CD14-positive monocyte (primary cell): ENCODE data around the gene PDXP. TPM values are rescaled to one million over a fixed set of nuclear protein-coding genes. Genes with fewer than 3 reads are reported as not detected.

Experiments used
- DNase-seq, 3 donors: peaks; one replicate each; pipeline ENCODE4 v3.0.0-alpha.2; 2011 to 2022
- H2AFZ ChIP-seq: 2 replicates; pipeline ENCODE4 v1.6.0; 2012; ENCODE audit warnings: mild to moderate bottlenecking, low read depth, low read length, inconsistent platforms; ENCODE audit not compliant: insufficient read depth, poor library complexity, severe bottlenecking
- H3K27ac ChIP-seq, 2 donors: 1 replicate in 1 of 2; 2 replicates in 1 of 2; pipeline ENCODE4 v1.5.1; 2012 to 2013; ENCODE audit warnings: low read length in 2 of 2, control low read depth in 1 of 2, inconsistent platforms in 1 of 2, low read depth in 1 of 2, mild to moderate bottlenecking in 1 of 2
- H3K27me3 ChIP-seq, 2 donors: one replicate each; pipeline versions ENCODE4 v1.6.0 to v1.6.1; 2011 to 2013; ENCODE audit warnings: low read length in 2 of 2; ENCODE audit not compliant: control insufficient read depth in 2 of 2, insufficient read depth in 2 of 2
- H3K36me3 ChIP-seq, 2 donors: replicated peaks in 1 of 2; 1 replicate in 1 of 2; 2 replicates in 1 of 2; pipeline versions ENCODE4 v1.5.1 to v1.6.1; 2012 to 2013; ENCODE audit warnings: low read length in 2 of 2, control low read depth in 1 of 2, inconsistent platforms in 1 of 2, mild to moderate bottlenecking in 1 of 2; ENCODE audit not compliant: insufficient read depth in 2 of 2, control insufficient read depth in 1 of 2
- H3K4me1 ChIP-seq, 2 donors: 1 replicate in 1 of 2; 2 replicates in 1 of 2; pipeline versions ENCODE4 v1.5.1 to v1.6.1; 2012 to 2013; ENCODE audit warnings: low read length in 2 of 2, control low read depth in 1 of 2, inconsistent platforms in 1 of 2, mild to moderate bottlenecking in 1 of 2, moderate library complexity in 1 of 2; ENCODE audit not compliant: insufficient read depth in 2 of 2, control insufficient read depth in 1 of 2
- H3K4me2 ChIP-seq: replicated peaks from 2 replicates; pipeline ENCODE3; 2012; ENCODE audit warnings: low read length, moderate library complexity, mild to moderate bottlenecking; ENCODE audit not compliant: poor library complexity, severe bottlenecking; ENCODE audit errors: extremely low read depth
- H3K4me3 ChIP-seq, 3 experiments: fragments of 200-600 bp in 1 of 3; sonication (generic) in 1 of 3; replicated peaks in 1 of 3; 1 replicate in 2 of 3; 2 replicates in 1 of 3; pipeline ENCODE4 v1.5.1; 2011 to 2013; ENCODE audit warnings: low read length in 3 of 3, mild to moderate bottlenecking in 3 of 3, control low read depth in 2 of 3, low read depth in 2 of 3, inconsistent platforms in 1 of 3, moderate library complexity in 1 of 3
- H3K79me2 ChIP-seq: 2 replicates; pipeline ENCODE4 v1.6.0; 2012; ENCODE audit warnings: mild to moderate bottlenecking, control low read depth, inconsistent platforms, low read length, moderate library complexity; ENCODE audit not compliant: insufficient read depth
- H3K9ac ChIP-seq: 2 replicates; pipeline ENCODE4 v1.6.0; 2017; ENCODE audit warnings: low read length, mild to moderate bottlenecking; ENCODE audit not compliant: insufficient read depth, poor library complexity, severe bottlenecking
- H3K9me3 ChIP-seq, 2 donors: replicated peaks in 1 of 2; 1 replicate in 1 of 2; 2 replicates in 1 of 2; pipeline versions ENCODE4 v1.5.1 to v1.6.1; 2012 to 2013; ENCODE audit warnings: low read length in 2 of 2, control low read depth in 1 of 2; ENCODE audit not compliant: control insufficient read depth in 1 of 2, insufficient read depth in 1 of 2
- H4K20me1 ChIP-seq: 2 replicates; pipeline ENCODE4 v1.6.0; 2012; ENCODE audit warnings: mild to moderate bottlenecking, low read length, control low read depth, moderate library complexity; ENCODE audit not compliant: insufficient read depth
- H3K27ac Mint-ChIP-seq, 7 donors: one replicate each; pipeline ENCODE4 v1.8.0; 2020; ENCODE audit warnings: mild to moderate bottlenecking in 7 of 7, mixed read lengths in 7 of 7, moderate library complexity in 6 of 7, inconsistent platforms in 2 of 7
- H3K27me3 Mint-ChIP-seq, 3 donors: one replicate each; pipeline ENCODE4 v1.8.0; 2021 to 2022; ENCODE audit warnings: low read depth in 3 of 3, mild to moderate bottlenecking in 3 of 3, mixed read lengths in 3 of 3, moderate library complexity in 3 of 3, inconsistent platforms in 1 of 3
- H3K36me3 Mint-ChIP-seq, 2 donors: one replicate each; pipeline ENCODE4 v1.8.0; 2020; ENCODE audit warnings: mixed read lengths in 2 of 2, inconsistent platforms in 1 of 2, mild to moderate bottlenecking in 1 of 2
- H3K4me1 Mint-ChIP-seq: one replicate; pipeline ENCODE4 v1.8.0; 2020; ENCODE audit warnings: mild to moderate bottlenecking, mixed read lengths
- H3K4me3 Mint-ChIP-seq, 2 donors: one replicate each; pipeline ENCODE4 v1.8.0; 2020; ENCODE audit warnings: mild to moderate bottlenecking in 2 of 2, mixed read lengths in 2 of 2, moderate library complexity in 1 of 2
- H3K9me3 Mint-ChIP-seq, 7 donors: one replicate each; pipeline ENCODE4 v1.8.0; 2020 to 2022; ENCODE audit warnings: mixed read lengths in 7 of 7, mild to moderate bottlenecking in 6 of 7, moderate library complexity in 6 of 7, inconsistent platforms in 2 of 7
- WGBS: methylation state at CpG from one replicate; pipeline ENCODE4 v1.1.5; 2013; ENCODE audit warnings: missing lambda C conversion rate; ENCODE audit not compliant: insufficient coverage; 5-methylcytosine and 5-hydroxymethylcytosine counted together
- intact Hi-C, 2 donors: fragments of 100-400 bp; cut with micrococcal nuclease; formaldehyde crosslinking; loops; one replicate each; pipeline versions ENCODE4 v1.15.0 to v1.15.1; 2023
- polyA plus RNA-seq, 3 donors: library from polyadenylated mRNA; depleted of rRNA in 1 of 3; unstranded in 2 of 3; stranded (reverse) in 1 of 3; fragments of 300-500 nt in 2 of 3; fragments of >200 nt in 1 of 3; fragmentation: Illumina TruSeq in 2 of 3; gene quantifications; 1 replicate in 2 of 3; 2 replicates in 1 of 3; pipeline ENCODE4 v1.2.3, GENCODE V29; 2012 to 2021
- TF ChIP-seq, protein P1 (sequence below): fragments of 200-600 bp; IDR thresholded peaks from one replicate; pipeline ENCODE4 v1.8.0; 2022; ENCODE audit warnings: antibody characterized with exemption, mild to moderate bottlenecking

The PDXP gene
- polyA plus RNA-seq, 3 donors: 1.0 to 4.7 (median 4.3) TPM

DNA sequence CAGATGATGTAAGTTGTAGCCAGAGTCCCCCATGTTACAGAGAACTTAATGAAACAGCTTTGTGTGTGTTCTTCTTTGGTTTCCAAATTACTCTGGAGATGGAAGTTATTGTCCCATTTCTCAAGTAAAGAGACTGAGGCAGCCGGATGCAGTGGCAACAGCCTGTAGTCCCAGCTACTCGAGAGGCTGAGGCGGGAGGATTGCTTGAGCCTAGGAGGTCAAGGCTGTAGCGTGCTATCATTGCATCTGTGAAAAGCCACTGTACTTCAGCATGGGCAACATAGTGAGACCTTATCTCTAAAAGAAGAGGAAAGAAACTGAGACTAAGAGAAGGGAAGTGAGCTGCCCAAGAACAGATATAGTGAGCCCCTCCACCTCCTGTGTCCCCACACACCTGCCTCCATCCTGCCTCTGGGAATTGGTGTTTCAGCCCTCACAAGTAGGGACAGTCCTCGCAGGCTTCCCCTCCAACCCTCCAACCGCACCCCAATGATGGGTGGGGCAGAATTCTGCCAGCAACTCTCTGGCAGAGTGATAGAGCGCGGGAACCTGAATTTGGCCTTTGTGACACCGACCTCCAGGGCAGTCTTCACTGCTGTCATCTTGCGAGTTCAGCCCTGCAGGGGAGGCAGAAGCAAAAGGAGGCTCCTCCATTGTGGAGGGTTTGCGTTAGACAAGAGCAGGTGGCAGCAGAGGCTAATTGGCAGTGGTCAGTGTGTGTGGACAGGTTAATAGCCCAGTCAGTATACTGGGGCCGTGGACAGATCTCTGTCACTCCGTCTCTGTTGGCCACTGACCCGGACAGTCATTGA, 1.6 kb downstream of the PDXP start:
- peaks cover 42 to 51% of the 10 kb centered on the region in 2 donors for H3K4me1 ChIP-seq
- Mint-ChIP-seq H3K9me3 (peaks cover 0 to 2% (median 0%) of the 10 kb centered on the region in 7 donors), H3K27me3 (peaks cover 0 to 4% (median 0%) of the 10 kb centered on the region in 3 donors), H3K4me1 (peaks cover 44% of the 10 kb centered on the region), H3K27ac (peak overlapping the region in 4 of 7 donors; percentile 30 to 59 (median 49)), H3K4me3 (peak overlapping the region; percentile 76 to 83), H3K36me3 (peaks cover 2 to 5% of the 10 kb centered on the region in 2 donors)
- H3K79me2 ChIP-seq: peaks cover 56% of the 10 kb centered on the region
- no peaks in the 10 kb centered on the region for H3K9me3 ChIP-seq
- H3K36me3 ChIP-seq: peaks cover 0 to 7% of the 10 kb centered on the region in 2 donors
- H3K4me3 ChIP-seq: peak overlapping the region in 1 of 3 experiments; percentile 71
- no peak for DNase-seq
- H3K27me3 ChIP-seq: no peaks in the 10 kb centered on the region
- H3K4me2 ChIP-seq: peak overlapping the region; percentile 93
- H2AFZ ChIP-seq: no peak overlapping the region
- TF ChIP-seq, protein P1, sequence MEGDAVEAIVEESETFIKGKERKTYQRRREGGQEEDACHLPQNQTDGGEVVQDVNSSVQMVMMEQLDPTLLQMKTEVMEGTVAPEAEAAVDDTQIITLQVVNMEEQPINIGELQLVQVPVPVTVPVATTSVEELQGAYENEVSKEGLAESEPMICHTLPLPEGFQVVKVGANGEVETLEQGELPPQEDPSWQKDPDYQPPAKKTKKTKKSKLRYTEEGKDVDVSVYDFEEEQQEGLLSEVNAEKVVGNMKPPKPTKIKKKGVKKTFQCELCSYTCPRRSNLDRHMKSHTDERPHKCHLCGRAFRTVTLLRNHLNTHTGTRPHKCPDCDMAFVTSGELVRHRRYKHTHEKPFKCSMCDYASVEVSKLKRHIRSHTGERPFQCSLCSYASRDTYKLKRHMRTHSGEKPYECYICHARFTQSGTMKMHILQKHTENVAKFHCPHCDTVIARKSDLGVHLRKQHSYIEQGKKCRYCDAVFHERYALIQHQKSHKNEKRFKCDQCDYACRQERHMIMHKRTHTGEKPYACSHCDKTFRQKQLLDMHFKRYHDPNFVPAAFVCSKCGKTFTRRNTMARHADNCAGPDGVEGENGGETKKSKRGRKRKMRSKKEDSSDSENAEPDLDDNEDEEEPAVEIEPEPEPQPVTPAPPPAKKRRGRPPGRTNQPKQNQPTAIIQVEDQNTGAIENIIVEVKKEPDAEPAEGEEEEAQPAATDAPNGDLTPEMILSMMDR: no peak
- H4K20me1 ChIP-seq: peaks cover 41% of the 10 kb centered on the region
- 83% methylated on average over 10 of the region's 14 CpGs for WGBS
- no peak overlapping the region for H3K27ac ChIP-seq
- intact Hi-C loops: loop anchor here in 1 of 2 donors (2.0 kb wide), 1 partner anchor 17 kb away; no protein-coding TSS in a partner anchor
- H3K9ac ChIP-seq: peak overlapping the region; percentile 19

DNA sequence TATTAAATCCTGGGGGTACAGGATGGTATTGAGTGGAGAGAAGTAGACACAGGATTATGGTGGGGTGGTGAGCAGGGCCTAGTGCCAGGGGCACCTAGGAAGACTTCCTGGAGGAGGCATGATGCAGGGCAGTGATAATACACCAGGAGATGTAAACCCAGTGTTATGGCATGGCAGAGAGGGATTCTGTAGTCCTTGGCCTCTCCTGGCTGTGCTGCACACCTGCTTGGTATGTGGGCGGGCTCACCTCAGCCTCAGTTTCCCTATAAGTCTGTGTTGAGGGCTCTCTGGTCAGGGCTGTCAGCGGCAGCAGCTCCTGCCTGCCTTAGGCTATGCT, 2.2 kb downstream of the PDXP start:
- Mint-ChIP-seq H3K9me3 (peaks cover 0 to 2% (median 0%) of the 10 kb centered on the region in 7 donors), H3K27me3 (peaks cover 0 to 4% (median 0%) of the 10 kb centered on the region in 3 donors), H3K36me3 (peaks cover 2 to 10% of the 10 kb centered on the region in 2 donors), H3K4me3 (peak overlapping the region in 1 of 2 donors; percentile 15), H3K27ac (peak overlapping the region in 1 of 7 donors; percentile 48), H3K4me1 (peaks cover 44% of the 10 kb centered on the region)
- H3K9me3 ChIP-seq: no peaks in the 10 kb centered on the region
- TF ChIP-seq, protein P1: no peak
- DNase-seq: no peak
- no peak overlapping the region for H3K9ac ChIP-seq
- H2AFZ ChIP-seq: no peak overlapping the region
- H3K4me3 ChIP-seq: no peak overlapping the region
- WGBS: 94% methylated on average over 2 of the region's 2 CpGs
- peaks cover 0 to 10% of the 10 kb centered on the region in 2 donors for H3K36me3 ChIP-seq
- peaks cover 58% of the 10 kb centered on the region for H3K79me2 ChIP-seq
- intact Hi-C loops: no loop called here
- peaks cover 42 to 51% of the 10 kb centered on the region in 2 donors for H3K4me1 ChIP-seq
- H3K27ac ChIP-seq: no peak overlapping the region
- H4K20me1 ChIP-seq: peaks cover 35% of the 10 kb centered on the region
- no peaks in the 10 kb centered on the region for H3K27me3 ChIP-seq
- H3K4me2 ChIP-seq: no peak overlapping the region
